ENCODE data around the gene GORASP1.

The GORASP1 gene

GRCh38 chr3:39099738-39100499, 7.5 kb downstream of the GORASP1 start:
- H3K4me3 ChIP-seq (ENCODE audit: low read depth, low read length) = no peak overlapping the region
- TF ChIP-seq, protein P1, sequence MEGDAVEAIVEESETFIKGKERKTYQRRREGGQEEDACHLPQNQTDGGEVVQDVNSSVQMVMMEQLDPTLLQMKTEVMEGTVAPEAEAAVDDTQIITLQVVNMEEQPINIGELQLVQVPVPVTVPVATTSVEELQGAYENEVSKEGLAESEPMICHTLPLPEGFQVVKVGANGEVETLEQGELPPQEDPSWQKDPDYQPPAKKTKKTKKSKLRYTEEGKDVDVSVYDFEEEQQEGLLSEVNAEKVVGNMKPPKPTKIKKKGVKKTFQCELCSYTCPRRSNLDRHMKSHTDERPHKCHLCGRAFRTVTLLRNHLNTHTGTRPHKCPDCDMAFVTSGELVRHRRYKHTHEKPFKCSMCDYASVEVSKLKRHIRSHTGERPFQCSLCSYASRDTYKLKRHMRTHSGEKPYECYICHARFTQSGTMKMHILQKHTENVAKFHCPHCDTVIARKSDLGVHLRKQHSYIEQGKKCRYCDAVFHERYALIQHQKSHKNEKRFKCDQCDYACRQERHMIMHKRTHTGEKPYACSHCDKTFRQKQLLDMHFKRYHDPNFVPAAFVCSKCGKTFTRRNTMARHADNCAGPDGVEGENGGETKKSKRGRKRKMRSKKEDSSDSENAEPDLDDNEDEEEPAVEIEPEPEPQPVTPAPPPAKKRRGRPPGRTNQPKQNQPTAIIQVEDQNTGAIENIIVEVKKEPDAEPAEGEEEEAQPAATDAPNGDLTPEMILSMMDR (IDR thresholded peaks at IDR 0.05; ENCODE audit: low read depth, low read length) = no peak

GRCh38 chr3:39099242-39099641, 8.2 kb downstream of the GORASP1 start:
- H3K4me3 ChIP-seq (ENCODE audit: low read depth, low read length) = no peak overlapping the region
- TF ChIP-seq, protein P1 (IDR thresholded peaks at IDR 0.05; ENCODE audit: low read depth, low read length) = no peak

GRCh38 chr3:39098473-39099000, 8.9 kb downstream of the GORASP1 start:
- TF ChIP-seq, protein P1 (IDR thresholded peaks at IDR 0.05; ENCODE audit: low read depth, low read length) = no peak
- H3K4me3 ChIP-seq (ENCODE audit: low read depth, low read length) = no peak overlapping the region

DNA sequence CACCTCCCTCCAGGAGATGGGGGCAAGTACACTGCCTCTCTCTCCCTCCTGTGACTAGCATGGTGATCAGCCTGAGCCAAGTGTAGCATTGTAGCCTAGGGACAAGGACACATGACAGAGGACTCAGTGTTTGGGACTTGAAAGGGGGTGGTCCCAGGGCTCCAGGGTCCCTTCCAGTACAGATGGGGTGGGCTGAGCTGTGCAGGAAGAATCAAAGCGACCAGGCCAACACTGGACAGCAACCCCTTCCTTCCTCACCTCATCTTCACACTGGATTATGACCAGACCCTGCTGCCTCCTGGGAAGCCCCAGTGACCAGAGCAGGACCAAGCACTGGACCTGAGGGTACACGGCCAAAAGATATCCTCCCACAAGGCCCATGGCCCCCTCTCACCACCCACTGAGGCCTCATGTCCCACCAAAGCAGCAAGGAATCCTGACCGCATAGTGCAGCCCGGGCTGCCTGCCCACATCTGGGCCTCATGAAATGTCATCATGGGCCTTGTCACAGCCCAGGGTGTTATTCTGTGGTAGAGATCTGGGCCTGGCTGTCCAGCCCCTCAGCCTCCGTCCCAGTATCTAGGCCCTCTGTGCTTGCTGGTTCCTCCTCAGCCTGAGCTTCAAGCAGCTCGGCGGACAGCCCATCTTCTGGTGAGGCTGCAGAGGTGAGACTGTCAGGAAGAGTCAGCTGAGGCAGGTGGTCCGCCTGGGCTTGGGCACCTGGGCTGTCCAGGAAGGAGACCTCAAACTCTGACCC, 9.5 kb downstream of the GORASP1 start:
- no peak overlapping the region for H3K4me3 ChIP-seq (ENCODE audit: low read depth, low read length)
- TF ChIP-seq, protein P1 (IDR thresholded peaks at IDR 0.05; ENCODE audit: low read depth, low read length) = no peak

GRCh38 chr3:39096775-39097174, 10.7 kb downstream of the GORASP1 start:
- no peak overlapping the region for H3K4me3 ChIP-seq (ENCODE audit: low read depth, low read length)
- TF ChIP-seq, protein P1 (IDR thresholded peaks at IDR 0.05; ENCODE audit: low read depth, low read length) = no peak

GRCh38 chr3:39095778-39096177, 11.6 kb downstream of the GORASP1 start:
- TF ChIP-seq, protein P1 (IDR thresholded peaks at IDR 0.05; ENCODE audit: low read depth, low read length) = no peak
- no peak overlapping the region for H3K4me3 ChIP-seq (ENCODE audit: low read depth, low read length)

Measured in WI38 (cell line).